Measurements from ENCODE around the gene TRIM14. TPM values are rescaled to one million over a fixed set of nuclear protein-coding genes. Genes with fewer than 3 reads are reported as not detected.

Gene TRIM14
- total RNA-seq, 2 donors from 2014 or later, result 1.8 to 2.0 TPM

DNA sequence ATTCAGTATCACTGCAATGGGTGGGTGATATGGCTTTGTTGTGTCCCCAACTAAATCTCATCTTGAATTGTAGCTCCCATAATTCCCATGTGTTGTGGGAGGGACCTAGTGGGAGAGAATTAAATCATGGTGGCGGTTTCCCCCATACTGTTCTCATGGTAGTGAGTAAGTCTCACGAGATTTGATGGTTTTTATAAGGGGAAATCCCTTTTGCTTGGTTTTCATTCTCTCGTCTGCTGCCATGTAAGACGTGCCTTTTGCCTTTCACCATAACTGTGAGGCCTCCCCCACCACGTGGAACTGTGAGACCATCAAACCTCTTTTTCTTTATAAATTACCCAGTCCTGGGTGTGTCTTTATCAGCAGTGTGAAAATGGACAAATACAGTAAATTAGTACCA lies 72.0 kb downstream of the TRIM14 start:
- Histone ChIP-seq H3K27me3 (no peaks in the 10 kb centered on the region), H3K9me3 (no peaks in the 10 kb centered on the region), H3K27ac (no peak overlapping the region), H3K36me3 (no peaks in the 10 kb centered on the region), H3K4me1 (no peaks in the 10 kb centered on the region), H3K4me3 (no peak overlapping the region)
- TF ChIP-seq, protein P1, sequence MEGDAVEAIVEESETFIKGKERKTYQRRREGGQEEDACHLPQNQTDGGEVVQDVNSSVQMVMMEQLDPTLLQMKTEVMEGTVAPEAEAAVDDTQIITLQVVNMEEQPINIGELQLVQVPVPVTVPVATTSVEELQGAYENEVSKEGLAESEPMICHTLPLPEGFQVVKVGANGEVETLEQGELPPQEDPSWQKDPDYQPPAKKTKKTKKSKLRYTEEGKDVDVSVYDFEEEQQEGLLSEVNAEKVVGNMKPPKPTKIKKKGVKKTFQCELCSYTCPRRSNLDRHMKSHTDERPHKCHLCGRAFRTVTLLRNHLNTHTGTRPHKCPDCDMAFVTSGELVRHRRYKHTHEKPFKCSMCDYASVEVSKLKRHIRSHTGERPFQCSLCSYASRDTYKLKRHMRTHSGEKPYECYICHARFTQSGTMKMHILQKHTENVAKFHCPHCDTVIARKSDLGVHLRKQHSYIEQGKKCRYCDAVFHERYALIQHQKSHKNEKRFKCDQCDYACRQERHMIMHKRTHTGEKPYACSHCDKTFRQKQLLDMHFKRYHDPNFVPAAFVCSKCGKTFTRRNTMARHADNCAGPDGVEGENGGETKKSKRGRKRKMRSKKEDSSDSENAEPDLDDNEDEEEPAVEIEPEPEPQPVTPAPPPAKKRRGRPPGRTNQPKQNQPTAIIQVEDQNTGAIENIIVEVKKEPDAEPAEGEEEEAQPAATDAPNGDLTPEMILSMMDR (IDR thresholded peaks at IDR 0.05), result no peak
- no peak for DNase-seq (ENCODE audit: low spot score)

DNA sequence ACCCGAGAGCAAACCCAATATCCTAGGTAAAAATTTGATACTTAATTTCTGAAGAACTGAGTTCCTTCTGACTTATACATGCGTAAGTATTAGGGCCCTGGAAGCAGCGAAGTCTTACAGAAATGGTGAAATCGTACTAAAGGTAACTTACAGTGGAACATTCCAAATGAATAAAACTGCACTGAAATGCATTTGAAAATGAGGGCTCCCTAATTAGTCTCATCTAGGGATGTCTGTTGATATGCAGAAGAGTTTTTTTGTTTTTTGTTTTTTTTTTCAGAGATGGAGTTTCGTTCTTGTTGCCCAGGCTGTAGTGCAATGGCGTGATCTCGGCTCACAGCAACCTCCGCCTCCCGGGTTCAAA lies 72.9 kb downstream of the TRIM14 start:
- Histone ChIP-seq H3K4me3 (no peak overlapping the region), H3K27me3 (no peaks in the 10 kb centered on the region), H3K36me3 (no peaks in the 10 kb centered on the region), H3K9me3 (no peaks in the 10 kb centered on the region), H3K27ac (no peak overlapping the region), H3K4me1 (no peaks in the 10 kb centered on the region)
- TF ChIP-seq, protein P1 (IDR thresholded peaks at IDR 0.05), result no peak
- no peak for DNase-seq (ENCODE audit: low spot score)

DNA sequence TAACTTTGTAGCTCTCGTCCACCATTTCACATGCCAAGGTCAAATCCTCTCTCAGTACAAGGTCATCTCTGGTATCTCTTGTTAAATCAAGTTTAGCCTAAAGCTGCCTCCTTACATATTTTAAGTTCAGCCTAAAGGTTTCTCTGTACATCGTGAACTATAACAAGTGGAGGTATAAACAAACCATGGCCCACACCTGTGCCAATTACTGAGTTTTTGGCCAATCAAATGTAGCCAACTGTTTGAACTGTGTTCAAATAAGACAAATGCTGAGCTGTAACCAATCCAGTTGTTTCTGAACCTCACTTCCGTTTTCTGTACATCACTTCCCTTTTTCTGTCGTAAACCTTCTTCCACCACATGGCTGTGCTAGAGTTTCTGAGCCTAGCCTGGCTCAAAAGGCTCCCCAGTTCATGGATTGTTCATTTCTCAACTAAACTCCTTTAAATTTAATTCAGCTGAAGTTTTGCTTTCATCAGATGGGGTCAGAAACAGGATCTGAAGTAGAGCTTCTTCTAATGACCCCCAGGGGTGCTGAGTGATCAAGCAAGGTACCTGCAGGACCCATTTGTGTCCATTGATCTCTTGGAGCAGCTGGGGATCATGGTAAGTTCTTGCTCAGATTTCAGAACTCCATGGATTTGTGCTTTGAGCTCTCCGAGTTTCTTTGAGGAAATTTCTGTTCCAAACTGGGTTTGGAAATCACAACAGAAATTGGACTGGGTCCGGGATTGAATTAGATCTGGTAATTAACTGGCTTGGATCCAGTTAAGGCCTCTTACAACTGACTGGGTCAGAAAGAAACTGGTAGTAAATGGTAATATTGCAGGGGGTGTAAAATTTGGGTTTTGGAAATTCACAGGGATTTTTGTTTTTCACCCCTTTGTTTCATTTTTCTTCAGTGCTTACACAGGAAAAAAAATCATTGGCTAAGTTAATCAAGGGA lies 73.5 kb downstream of the TRIM14 start:
- no peaks in the 10 kb centered on the region for H3K4me1 ChIP-seq
- DNase-seq (ENCODE audit: low spot score), result no peak
- no peaks in the 10 kb centered on the region for H3K27me3 ChIP-seq
- TF ChIP-seq, protein P1 (IDR thresholded peaks at IDR 0.05), result no peak
- H3K36me3 ChIP-seq, result no peaks in the 10 kb centered on the region
- H3K4me3 ChIP-seq, result no peak overlapping the region
- no peak overlapping the region for H3K27ac ChIP-seq
- no peaks in the 10 kb centered on the region for H3K9me3 ChIP-seq

DNA sequence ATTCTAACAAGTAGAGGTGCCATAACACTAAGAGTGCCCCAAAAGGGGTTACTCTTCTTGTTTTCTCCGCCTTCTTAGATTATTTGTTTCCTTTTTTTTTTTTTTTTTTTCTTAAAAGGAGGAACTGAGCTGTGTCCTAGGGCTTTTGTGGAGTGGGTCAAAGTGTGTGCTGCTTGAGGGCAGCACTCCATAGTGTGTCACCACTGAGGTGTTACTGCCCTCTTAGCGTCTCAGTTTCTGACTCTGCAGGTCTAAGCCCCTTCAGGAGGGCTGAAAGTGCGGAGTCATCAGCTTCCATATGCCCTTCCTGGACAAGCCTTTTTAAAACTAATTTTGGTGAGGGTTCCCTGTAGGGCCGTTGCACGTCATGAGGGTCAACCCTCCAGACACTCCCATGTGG lies 75.1 kb downstream of the TRIM14 start:
- Histone ChIP-seq H3K27me3 (no peaks in the 10 kb centered on the region), H3K36me3 (no peaks in the 10 kb centered on the region), H3K4me1 (no peaks in the 10 kb centered on the region), H3K9me3 (no peaks in the 10 kb centered on the region), H3K27ac (no peak overlapping the region), H3K4me3 (no peak overlapping the region)
- DNase-seq (ENCODE audit: low spot score), result no peak
- TF ChIP-seq, protein P1 (IDR thresholded peaks at IDR 0.05), result no peak

DNA sequence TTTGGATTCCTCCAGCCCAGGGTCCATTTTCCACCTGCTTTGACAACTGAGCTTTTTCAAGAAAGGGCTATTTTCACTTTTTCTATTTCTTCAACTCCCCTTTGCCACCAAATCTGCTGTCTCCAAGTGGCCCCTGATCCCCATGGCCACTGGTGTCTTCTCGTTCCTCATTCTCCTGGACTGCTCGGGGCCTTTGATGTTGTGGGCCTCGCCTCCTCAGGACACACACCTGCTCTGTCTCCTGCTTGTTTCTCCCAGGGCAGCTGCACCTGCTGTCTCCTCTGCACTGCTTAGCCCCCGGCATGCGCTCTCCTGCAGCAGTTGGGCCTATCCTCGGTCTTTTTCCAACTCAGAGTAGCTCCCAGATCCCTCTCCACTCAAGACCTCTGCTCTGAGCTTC lies 78.8 kb downstream of the TRIM14 start:
- Histone ChIP-seq H3K4me3 (no peak overlapping the region), H3K27me3 (no peaks in the 10 kb centered on the region), H3K27ac (no peak overlapping the region), H3K4me1 (peaks cover 0 to 13% of the 10 kb centered on the region in 2 donors), H3K36me3 (no peaks in the 10 kb centered on the region), H3K9me3 (no peaks in the 10 kb centered on the region)
- TF ChIP-seq, protein P1 (IDR thresholded peaks at IDR 0.05), result no peak
- DNase-seq (ENCODE audit: low spot score), result no peak

All from right atrium auricular region (tissue), 2 donors.